Stimulated activated CD8-positive, alpha-beta memory T cell treated with anti-CD3 and anti-CD28 coated beads, Interleukin-4, amount 100 ng/mL, for 24 hours (primary cell): ENCODE measurements around the gene RPS15.
"Not testable (repeated sequence)": the region's sequence is repeated elsewhere in the genome, so short reads cannot be mapped to it uniquely, and the experiment has no call there.

Experiments
- DNase-seq: peaks from one replicate; pipeline ENCODE4 v3.0.0-alpha.2; 2020; ENCODE audit warnings: low read depth

The RPS15 gene

GRCh38 chr19:1435378-1435989 is 2.7 kb upstream of the RPS15 start:
- no peak for DNase-seq

DNA sequence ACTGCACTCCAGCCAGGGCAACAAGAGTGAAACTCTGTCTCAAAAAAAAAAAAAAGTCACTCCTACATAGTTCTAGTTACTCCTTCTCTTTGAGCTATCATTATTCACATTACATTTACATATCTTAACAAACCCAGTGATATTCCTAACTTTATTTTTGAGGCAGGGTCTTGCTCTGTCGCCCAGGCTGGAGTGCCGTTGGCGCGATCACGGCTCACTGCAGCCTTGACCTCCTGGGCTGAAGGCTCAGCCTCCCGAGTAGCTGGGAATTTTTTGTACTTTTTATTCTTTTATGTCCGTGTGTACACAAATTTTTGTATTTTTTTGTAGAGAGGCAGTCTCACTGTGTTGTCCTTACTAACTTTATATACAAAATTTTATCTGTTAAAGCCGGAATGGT is 587 bp upstream of the RPS15 start:
- no peak for DNase-seq

- no peak for DNase-seq
These were observed 748 bp downstream of the RPS15 start for GRCh38 chr19:1438933-1439354.

- DNase-seq: not testable (repeated sequence)
These were observed 1.6 kb downstream of the RPS15 start for GRCh38 chr19:1439525-1440417.

GRCh38 chr19:1440418-1440801 is 2.2 kb downstream of the RPS15 start:
- DNase-seq: no peak

- no peak for DNase-seq
These were observed 2.8 kb downstream of the RPS15 start for GRCh38 chr19:1441022-1441426.

- no peak for DNase-seq
These were observed 3.7 kb downstream of the RPS15 start for GRCh38 chr19:1441677-1442438.

GRCh38 chr19:1445185-1445931 is 7.2 kb downstream of the RPS15 start:
- DNase-seq: peak; percentile 65

DNA sequence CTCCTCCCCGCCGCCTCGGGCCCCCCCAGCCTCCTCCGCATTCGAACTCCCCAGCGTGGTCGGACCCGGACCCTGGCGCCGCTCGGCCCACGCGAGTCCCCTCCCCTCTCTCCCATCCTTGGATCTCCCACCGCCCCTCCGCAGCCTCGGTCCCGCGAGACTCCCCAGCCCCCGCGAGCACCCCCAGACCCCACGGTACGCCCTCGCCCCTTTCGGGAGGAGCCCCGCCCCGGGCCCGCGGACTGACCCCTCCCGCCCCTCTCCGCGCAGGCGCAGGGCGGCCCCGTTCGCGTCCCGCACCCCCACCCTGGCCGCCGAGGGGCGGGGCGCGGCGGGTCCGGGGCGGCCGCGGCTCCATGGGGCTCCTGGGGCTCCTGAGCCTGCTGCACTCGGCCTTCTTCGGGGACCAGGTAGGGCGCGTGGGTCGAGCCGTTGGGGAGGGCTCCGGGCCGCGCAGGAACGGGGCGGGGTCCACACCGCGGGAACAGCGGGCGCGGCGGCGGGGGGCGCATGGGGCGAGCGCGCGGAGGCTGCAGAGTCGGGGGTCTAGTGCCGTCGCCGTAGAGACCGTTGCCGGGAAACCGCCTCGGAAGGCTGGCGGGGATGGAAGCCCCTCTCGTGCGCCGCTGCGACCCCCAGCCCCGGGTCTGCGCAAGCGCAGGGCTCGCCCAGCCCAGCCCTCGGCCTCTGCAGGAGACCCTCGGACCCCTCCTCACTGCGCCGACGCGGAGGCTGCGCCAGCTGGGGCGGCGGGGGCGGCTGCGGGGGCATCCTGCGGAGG is 7.9 kb downstream of the RPS15 start:
- DNase-seq: no peak

- DNase-seq: no peak
These were observed 8.7 kb downstream of the RPS15 start for GRCh38 chr19:1446713-1447481.

DNA sequence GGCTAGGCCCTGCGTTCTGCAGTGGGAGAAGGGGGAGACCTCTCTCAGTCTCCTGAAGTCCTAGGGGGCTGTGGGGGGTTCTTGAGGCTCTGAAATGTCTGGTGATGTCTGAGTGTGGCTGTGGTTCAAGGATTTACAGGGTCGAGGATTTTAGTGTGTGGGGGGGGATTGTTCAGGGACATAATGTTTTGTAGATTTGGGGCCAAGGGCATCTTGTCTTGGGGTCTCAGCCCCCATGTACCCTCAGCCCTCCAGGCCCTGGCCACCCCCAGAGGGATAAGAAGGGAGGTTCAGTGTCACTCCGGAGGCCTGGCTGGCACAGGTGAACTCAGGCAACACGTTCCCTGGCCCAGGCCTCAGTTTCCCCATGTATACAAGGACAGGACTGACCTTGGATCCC is 9.3 kb downstream of the RPS15 start:
- no peak for DNase-seq

DNA sequence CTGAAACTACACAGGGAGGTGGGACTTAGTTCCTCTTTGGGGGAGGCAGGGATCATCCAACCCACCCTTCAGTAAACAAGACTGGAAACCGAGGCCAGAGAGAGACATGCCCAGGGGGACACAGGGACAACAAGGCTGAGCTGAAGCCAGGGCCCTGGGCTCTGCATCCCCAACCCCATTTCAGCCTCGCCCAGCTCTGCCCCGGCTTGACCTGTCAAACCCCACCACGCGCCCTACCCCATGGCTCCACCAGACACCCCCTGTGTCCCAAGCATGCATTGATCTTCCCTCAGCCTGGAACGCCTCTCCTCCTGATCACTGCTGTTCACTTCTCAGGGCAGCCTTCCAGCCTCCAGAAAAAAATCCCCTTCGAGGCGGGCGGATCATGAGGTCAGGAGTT is 9.7 kb downstream of the RPS15 start:
- no peak for DNase-seq

- no peak for DNase-seq
These were observed 11.6 kb downstream of the RPS15 start, which contains the start of gene APC2 for GRCh38 chr19:1449467-1450442. TSS of gene APC2 (plus strand) at chr19:1450121. CDS start at chr19:1453002, 2,881 bp downstream.

DNA sequence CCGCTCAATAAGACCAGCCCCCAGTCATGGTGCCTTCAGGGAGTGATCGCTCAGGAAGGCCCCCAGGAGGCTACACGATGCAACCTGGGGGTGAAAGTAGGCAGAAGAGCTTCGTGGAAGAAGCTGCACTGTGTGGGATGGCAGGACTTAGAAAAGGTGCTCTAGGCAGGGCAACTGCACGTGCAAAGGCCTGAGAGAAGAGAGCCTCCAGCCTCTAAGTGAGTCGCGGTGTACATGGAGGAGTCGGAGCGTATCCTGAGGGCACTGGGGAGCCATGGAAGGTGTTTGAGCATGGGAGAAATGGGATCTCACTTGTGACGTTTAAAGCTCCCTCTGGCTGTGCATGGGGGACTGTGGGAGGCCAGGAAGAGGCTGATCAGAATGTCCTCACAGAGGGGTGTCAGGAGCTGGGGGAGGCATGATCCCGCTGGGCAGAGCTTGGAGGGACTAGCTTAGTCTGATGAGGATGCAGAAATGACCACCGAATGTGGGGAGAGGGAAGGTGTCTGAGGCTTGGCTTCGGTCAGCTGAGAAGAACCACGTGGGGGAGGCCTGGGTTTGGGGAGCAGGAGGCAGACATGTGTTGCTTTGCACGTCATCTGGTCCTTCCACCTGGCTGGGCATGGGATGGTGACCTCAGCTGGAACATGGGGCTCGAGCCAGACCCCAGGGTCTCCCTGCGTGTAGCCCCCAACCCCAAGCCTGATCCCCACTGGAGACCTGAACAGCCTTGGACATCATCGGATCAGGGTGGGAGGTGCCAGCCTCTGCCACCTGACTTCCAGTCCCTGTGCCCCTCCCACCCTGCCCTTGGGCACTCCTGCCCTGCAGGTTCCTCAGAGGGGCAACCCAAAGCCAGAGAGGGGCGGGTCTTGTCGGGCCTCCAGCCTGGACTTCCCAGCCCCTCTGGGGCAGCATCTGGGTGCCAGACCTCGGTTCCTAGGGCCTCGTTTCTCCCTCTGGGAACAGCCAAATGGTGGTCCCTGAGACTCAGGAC is 12.8 kb downstream of the RPS15 start:
- no peak for DNase-seq

- no peak for DNase-seq
These were observed 14.0 kb downstream of the RPS15 start for GRCh38 chr19:1451916-1452801.

- DNase-seq: no peak
These were observed 14.8 kb downstream of the RPS15 start for GRCh38 chr19:1452802-1453524.
